ENCODE measurements around the gene IFNGR1. TPM values are rescaled to one million over a fixed set of nuclear protein-coding genes. Genes with fewer than 3 reads are reported as not detected.

Gene IFNGR1
- total RNA-seq, 1 experiment from 2014 or later: 18.4 TPM

DNA sequence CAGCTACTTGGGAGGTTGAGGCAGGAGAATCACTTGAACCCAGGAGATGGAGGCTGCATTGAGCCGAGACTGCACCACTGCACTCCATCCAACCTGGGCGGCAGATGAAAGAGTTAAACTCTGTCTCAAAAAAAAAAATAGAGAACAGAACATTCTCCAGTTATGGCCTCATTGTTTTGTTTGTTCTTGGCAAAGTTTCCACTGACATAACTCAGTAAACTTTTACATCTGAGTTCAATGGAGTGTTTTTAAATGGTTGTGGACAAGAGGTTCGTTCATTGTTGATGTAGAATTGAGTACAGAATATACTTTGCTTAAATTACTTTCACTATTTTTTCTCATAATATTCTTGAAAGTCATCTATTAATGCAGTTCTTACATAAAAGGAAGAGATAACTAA, 42.2 kb upstream of the IFNGR1 start:
- no peak overlapping the region for H3K4me3 ChIP-seq (ENCODE audit: low read depth, low read length, poor library complexity, severe bottlenecking)
- no peak overlapping the region for H3K27ac ChIP-seq (ENCODE audit: low read depth, low read length, poor library complexity, severe bottlenecking)
- TF ChIP-seq CTCF (conservative IDR thresholded peaks at IDR 0.05; ENCODE audit: low read depth, low read length): no peak
- no peak for TF ChIP-seq EZH2 (IDR thresholded peaks at IDR 0.05; ENCODE audit: borderline replicate concordance, low read depth, low read length, poor library complexity, severe bottlenecking)
- peaks cover 6% of the 10 kb centered on the region for H3K9me3 ChIP-seq (ENCODE audit: low read depth, low read length, poor library complexity, severe bottlenecking)
- H3K4me1 ChIP-seq (ENCODE audit: insufficient read depth, low read length, poor library complexity, severe bottlenecking): no peaks in the 10 kb centered on the region
- DNase-seq (ENCODE audit: low spot score): no peak
- intact Hi-C loops (cut with micrococcal nuclease; ENCODE audit: unreplicated experiment): no loop called here
- H3K36me3 ChIP-seq (ENCODE audit: insufficient read depth, low read length, poor library complexity, severe bottlenecking): no peaks in the 10 kb centered on the region
- BruUV-seq (replicated peaks): no TSS peak
- CTCF ChIA-PET: no interaction called here
- POLR2A ChIA-PET (ENCODE audit: low non-redundant PET): no interaction called here
- H3K27me3 ChIP-seq (replicated peaks; ENCODE audit: insufficient read depth, low read depth, low read length, poor library complexity): no peaks in the 10 kb centered on the region

- Histone ChIP-seq H3K9me3 (ENCODE audit: low read depth, low read length, poor library complexity, severe bottlenecking) (peaks cover 6% of the 10 kb centered on the region), H3K4me1 (ENCODE audit: insufficient read depth, low read length, poor library complexity, severe bottlenecking) (no peaks in the 10 kb centered on the region), H3K27ac (ENCODE audit: low read depth, low read length, poor library complexity, severe bottlenecking) (no peak overlapping the region), H3K27me3 (replicated peaks; ENCODE audit: insufficient read depth, low read depth, low read length, poor library complexity) (no peaks in the 10 kb centered on the region), H3K4me3 (ENCODE audit: low read depth, low read length, poor library complexity, severe bottlenecking) (no peak overlapping the region), H3K36me3 (ENCODE audit: insufficient read depth, low read length, poor library complexity, severe bottlenecking) (no peaks in the 10 kb centered on the region)
- intact Hi-C loops (cut with micrococcal nuclease; ENCODE audit: unreplicated experiment): no loop called here
- ChIA-PET CTCF (interaction anchor here (0.6 to 1.0 kb wide), 2 partner anchors 329 to 444 kb away, joined by 4 to 5 read pairs; no protein-coding TSS in a partner anchor), POLR2A (ENCODE audit: low non-redundant PET) (no interaction called here)
- DNase-seq (ENCODE audit: low spot score): no peak
- TF ChIP-seq CTCF (conservative IDR thresholded peaks at IDR 0.05; ENCODE audit: low read depth, low read length) (no peak), EZH2 (IDR thresholded peaks at IDR 0.05; ENCODE audit: borderline replicate concordance, low read depth, low read length, poor library complexity, severe bottlenecking) (no peak)
- no TSS peak for BruUV-seq (replicated peaks)
These were observed 41.0 kb upstream of the IFNGR1 start for GRCh38 chr6:137260217-137260616.

DNA sequence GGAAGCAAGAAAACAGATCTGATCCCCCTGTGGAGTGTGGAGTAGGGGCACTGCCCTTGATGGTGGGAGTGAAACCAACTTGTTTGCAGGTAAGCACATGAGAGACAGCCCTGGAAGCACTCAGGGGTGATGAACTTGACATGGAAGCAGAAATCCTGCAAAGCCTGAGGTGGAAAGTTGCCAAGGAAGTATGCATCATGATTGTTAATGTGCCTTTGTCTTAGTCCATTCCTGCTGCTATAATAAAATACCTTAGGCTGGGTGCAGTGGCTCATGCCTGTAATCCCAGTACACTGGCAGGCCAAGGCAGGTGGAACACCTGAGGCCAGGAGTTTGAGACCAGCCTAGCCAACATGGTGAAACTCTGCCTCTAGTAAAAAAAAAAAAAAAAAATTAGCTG, 40.2 kb upstream of the IFNGR1 start:
- H3K4me3 ChIP-seq (ENCODE audit: low read depth, low read length, poor library complexity, severe bottlenecking): no peak overlapping the region
- BruUV-seq (replicated peaks): no TSS peak
- ChIA-PET POLR2A (ENCODE audit: low non-redundant PET) (no interaction called here), CTCF (interaction anchor here (0.6 to 1.0 kb wide), 2 partner anchors 330 to 445 kb away, joined by 4 to 5 read pairs; no protein-coding TSS in a partner anchor)
- H3K36me3 ChIP-seq (ENCODE audit: insufficient read depth, low read length, poor library complexity, severe bottlenecking): no peaks in the 10 kb centered on the region
- no peaks in the 10 kb centered on the region for H3K27me3 ChIP-seq (replicated peaks; ENCODE audit: insufficient read depth, low read depth, low read length, poor library complexity)
- DNase-seq (ENCODE audit: low spot score): no peak
- intact Hi-C loops (cut with micrococcal nuclease; ENCODE audit: unreplicated experiment): no loop called here
- no peak overlapping the region for H3K27ac ChIP-seq (ENCODE audit: low read depth, low read length, poor library complexity, severe bottlenecking)
- no peaks in the 10 kb centered on the region for H3K4me1 ChIP-seq (ENCODE audit: insufficient read depth, low read length, poor library complexity, severe bottlenecking)
- H3K9me3 ChIP-seq (ENCODE audit: low read depth, low read length, poor library complexity, severe bottlenecking): peaks cover 1% of the 10 kb centered on the region
- TF ChIP-seq CTCF (conservative IDR thresholded peaks at IDR 0.05; ENCODE audit: low read depth, low read length): no peak
- TF ChIP-seq EZH2 (IDR thresholded peaks at IDR 0.05; ENCODE audit: borderline replicate concordance, low read depth, low read length, poor library complexity, severe bottlenecking): no peak
